NCI-H2081 treated with DMSO at 0.1 percent for 48 hours (cell line): ENCODE results near the gene KMT5B.
"Not testable (repeated sequence)": the region's sequence is repeated elsewhere in the genome, so short reads cannot be mapped to it uniquely, and the experiment has no call there.

Experiments
- DNase-seq: peaks from one replicate; lab custom pipeline; 2025; lab: John Stamatoyannopoulos, UW

KMT5B gene

DNA sequence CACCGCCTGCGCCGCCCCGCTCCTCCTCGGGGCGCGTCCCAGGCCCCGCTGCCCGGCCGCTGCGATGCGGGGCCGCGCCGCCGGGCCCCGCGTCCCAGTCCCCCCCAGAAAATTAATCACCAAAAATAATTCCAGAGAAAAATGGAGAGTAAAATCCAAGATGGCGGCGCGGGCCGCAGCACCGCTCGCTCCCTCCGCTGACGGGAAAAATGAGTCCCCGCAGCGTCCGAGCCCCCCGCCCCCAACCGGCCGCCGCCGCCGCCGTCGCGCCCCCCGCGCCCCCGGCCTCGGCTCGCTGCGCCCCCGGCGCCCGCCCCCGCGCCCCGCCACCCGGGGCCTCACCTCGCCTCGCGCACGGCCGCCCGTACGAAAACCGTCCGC is at the start of gene KMT5B:
Gene KMT5B, minus strand, starts transcription at position 162 of the 381 bp plus-strand sequence. CDS start 23,220 bp downstream, outside the sequence.
- no peak for DNase-seq

DNA sequence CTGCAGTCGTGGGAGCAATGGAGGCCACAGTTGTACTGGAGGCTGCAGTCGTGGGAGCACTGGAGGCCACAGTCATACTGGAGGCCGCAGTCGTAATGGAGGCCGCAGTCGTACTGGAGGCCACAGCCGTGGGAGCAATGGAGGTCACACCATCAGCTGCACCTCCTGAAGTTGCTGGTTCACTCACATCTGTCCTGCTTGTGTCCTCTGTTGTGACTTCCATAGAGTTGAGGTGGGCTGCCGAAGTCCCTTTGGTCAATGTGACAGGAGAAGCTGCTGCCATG is 49.4 kb upstream of the KMT5B start:
- DNase-seq, result no peak

GRCh38 chr11:68261749-68262543 is 48.9 kb upstream of the KMT5B start:
- DNase-seq, result no peak

- DNase-seq, result no peak
These were observed 47.9 kb upstream of the KMT5B start for GRCh38 chr11:68261006-68261405.

- no peak for DNase-seq
These were observed 47.4 kb upstream of the KMT5B start for GRCh38 chr11:68260484-68260883.

GRCh38 chr11:68259122-68259959 is 46.2 kb upstream of the KMT5B start:
- no peak for DNase-seq

- no peak for DNase-seq
These were observed 45.3 kb upstream of the KMT5B start for GRCh38 chr11:68258363-68258765.

DNA sequence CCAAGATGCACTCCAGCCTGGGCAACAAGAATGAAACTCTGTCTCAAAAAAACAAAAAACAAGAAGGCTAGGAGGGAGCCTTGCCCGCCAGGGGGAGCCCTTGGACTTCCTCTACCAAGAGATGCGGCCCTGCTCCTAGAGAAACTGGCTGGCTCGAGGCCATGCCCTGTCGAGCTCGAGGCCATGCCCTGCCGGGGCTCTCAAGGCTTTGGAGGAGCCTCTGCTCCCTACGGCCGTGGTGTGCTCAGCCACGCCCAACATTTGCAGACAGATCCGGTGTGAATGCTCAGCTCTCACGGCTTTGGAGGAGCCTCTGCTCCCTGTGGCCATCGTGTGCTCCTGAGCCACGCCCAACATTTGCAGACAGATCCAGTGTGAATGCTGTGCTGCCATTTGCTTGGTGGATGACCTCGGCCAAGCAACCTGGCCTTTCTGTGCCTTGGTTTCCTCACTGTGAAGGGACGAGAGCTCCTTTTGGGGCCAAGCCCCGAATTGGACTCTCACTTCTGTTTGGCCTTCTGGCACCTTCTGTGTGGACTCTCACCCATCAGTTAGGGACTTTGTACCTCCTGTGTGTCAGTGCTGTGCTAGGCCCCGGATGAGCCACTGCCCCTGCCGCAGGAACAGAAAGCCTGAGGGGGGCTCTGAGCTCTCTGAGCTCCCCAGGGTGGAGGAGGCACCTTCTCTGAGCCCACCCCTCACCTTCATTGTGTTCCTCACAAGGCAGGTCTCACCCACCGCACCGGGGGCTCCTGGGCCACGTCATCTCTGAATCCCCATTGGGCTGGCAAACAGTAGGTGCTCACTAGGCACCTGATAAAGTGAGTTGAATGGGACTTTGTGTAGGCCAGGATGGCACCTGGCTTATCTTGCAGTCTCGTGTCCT is 44.6 kb upstream of the KMT5B start:
- peak; percentile 35 for DNase-seq

GRCh38 chr11:68256331-68256741 is 43.2 kb upstream of the KMT5B start:
- DNase-seq, result no peak

- DNase-seq, result no peak
These were observed 42.4 kb upstream of the KMT5B start for GRCh38 chr11:68255526-68255925.

- no peak for DNase-seq
These were observed 41.3 kb upstream of the KMT5B start for GRCh38 chr11:68254421-68254820.

- DNase-seq, result no peak
These were observed 38.7 kb upstream of the KMT5B start for GRCh38 chr11:68251765-68252164.

DNA sequence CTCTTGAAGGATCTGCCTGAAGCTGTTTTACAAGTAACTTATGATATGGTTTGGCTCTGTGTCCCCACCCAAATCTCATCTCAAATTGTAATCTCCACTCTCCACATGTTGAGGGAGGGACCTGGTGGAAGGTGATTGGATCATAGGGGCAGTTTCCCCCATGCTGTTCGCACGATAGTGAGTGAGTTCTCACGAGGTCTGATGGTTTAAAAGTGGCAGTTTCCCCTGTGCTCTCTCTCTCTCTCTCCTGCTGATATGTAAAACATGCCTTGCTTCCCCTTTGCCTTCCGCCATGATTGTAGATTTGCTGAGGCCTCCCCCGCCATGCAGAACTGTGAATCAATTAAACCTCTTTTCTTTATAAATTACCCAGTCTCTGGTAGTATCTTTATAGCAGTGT is 31.8 kb upstream of the KMT5B start:
- DNase-seq, result not testable (repeated sequence)

- DNase-seq, result not testable (repeated sequence)
These were observed 30.8 kb upstream of the KMT5B start for GRCh38 chr11:68243847-68244246.

DNA sequence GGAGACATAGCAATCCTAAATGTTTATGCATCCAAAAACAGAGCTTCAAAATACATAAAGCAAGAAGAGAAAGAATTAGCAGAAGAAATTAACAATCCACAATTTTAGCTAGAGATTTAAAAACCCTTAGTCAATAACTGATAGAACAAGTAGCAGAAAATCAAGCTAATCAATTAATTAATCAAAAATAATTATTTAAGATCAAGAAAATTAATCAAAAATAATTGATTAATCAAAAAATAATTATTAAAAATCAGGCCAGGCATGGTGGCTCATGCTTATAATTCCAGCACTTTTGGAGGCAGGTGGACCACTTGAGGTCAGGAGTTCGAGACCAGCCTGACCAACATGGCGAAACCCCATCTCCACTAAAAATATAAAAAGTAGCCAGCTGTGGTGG is 29.5 kb upstream of the KMT5B start:
- no peak for DNase-seq

DNA sequence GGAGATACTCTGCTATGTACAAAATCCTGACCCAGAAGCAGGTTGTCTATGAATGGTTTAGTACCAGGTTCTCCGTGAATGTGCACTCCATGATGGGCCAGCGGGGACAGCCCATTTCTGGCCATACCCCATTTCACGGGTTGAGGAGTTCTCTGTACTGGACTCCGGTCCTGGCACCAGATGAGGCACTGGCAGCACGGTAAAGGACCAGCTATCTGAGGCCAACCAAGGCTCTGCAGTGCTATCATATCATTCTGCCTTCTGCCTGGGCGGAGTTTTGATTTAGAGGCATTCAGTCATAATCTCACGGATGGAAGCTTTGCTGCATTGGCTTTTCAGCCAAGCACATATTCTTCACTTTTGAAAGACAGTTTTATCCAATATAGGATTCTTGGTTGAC is 18.5 kb upstream of the KMT5B start:
- no peak for DNase-seq

DNA sequence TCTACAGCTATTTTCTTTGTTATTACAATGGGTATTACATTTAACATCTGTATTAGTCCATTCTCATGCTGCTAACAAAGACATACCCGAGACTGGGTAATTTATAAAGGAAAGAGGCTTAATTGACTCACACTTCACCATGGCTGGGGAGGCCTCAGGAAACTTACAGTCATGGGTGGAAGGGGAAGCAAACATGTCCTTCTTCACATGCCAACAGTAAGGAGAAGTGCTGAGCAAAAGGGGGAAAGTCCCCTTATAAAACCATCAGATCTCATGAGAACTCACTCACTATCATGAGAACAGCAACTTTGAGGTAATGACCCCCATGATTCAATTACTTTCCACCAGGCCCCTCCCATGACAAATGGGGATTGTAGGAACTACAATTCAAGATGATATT is 16.5 kb upstream of the KMT5B start:
- DNase-seq, result no peak

- DNase-seq, result no peak
These were observed 13.3 kb upstream of the KMT5B start for GRCh38 chr11:68226421-68226820.

DNA sequence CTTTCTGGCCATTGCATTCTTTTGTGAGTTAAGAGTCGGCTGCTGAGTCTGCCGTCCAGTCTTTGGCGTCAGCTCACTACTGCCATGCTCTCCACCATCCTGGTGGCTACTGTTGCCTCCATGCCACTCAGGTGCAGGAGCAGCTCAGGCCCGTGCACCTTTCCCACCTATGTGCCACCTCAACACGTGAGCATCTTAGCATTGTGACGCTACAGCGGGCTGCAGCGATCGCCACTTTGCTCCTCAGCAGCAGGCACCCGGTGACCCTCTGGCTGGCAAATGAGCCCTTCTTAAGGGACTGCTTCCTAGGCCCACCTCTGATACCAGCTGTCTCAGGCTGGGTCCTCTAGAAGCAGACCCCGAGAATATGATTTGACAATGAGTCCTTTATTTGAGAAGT is 11.5 kb upstream of the KMT5B start:
- no peak for DNase-seq

DNA sequence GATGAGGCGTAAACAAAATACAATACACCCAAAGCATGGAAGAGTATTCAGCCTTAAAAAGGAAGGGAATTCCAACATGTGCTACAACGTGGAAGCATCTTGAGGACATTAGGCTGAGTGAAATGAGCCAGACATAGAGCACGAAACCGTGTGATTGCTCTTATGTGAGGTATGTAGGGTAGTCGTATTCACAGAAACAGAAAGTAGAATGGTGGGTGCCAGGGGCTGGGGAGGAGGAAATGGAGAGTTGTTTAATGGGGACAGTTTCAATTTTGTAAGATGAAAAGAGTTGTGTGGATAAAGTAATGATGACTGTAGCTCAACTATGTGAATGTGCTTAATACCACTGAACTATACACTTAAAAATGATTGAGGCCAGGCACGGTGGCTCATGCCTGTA is 10.2 kb upstream of the KMT5B start:
- DNase-seq, result no peak

GRCh38 chr11:68221406-68221805 is 8.3 kb upstream of the KMT5B start:
- no peak for DNase-seq

DNA sequence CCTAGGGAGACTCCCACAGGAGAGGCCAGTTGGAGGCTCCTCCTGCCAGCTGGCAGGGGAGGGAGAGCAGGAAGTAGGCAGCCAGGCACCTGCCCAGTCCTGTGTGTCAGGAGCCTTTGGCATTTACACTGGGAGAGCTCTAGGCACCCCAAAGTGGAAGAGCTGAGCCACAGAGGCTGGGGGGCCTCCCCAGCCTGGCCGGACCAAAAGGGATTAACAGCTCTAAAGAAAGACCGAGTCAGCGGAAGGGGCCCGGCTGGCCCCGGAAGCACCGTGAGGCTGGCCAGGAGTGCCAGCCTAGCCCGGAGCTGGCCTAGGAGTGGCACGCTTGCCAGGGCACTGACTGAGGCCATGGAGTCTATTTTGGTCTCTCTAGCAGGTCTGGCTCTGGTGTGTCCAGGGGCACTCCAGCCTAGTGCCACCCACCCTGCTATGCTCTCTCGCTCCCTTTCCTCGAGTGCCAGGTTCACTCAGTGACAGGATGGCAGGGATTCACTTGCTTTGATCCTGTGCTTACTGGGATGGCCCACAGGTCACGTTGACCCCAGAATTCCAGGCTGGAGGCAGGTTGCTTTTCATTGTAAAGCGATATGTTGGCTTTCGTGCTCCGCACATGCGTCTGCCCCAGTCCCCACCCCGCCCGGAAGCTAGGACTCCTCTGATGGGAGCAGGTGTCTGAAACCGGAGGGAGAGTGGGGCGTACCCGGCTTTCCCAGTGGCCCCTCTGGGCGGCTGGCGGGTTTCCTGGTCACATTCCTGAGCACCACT is 3.3 kb upstream of the KMT5B start:
- DNase-seq, result no peak
